Measurements from ENCODE around the gene METTL15. TPM values are rescaled to one million over a fixed set of nuclear protein-coding genes. Genes with fewer than 3 reads are reported as not detected.
"Not testable (repeated sequence)": the region's sequence is repeated elsewhere in the genome, so short reads cannot be mapped to it uniquely, and the experiment has no call there.

The METTL15 gene
- total and polyA plus RNA-seq, 4 donors: 3.4 to 36.3 (median 9.0) TPM

DNA sequence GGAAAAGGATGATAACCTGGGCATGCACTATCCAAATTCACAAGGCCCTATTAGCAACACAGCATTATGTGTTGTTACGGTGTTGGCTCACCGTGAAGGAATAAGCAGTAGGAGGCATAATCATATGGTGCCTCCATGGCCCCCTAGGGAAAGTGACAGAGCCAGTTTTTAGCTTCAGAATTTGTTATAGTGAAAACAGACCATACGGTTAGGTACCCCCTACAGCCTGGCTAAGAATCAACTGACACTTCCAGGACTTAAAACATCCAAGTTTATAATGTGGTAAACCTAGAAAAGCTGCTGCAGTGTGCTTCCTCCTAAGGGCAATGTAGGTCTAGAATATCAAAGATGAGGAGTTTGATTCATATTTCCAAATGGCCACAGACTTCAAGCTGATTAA lies 30.7 kb upstream of the METTL15 start:
- ATAC-seq (ENCODE audit: insufficient read depth, low FRiP score) (no peak), DNase-seq (no peak)
- TF ChIP-seq, protein P1, sequence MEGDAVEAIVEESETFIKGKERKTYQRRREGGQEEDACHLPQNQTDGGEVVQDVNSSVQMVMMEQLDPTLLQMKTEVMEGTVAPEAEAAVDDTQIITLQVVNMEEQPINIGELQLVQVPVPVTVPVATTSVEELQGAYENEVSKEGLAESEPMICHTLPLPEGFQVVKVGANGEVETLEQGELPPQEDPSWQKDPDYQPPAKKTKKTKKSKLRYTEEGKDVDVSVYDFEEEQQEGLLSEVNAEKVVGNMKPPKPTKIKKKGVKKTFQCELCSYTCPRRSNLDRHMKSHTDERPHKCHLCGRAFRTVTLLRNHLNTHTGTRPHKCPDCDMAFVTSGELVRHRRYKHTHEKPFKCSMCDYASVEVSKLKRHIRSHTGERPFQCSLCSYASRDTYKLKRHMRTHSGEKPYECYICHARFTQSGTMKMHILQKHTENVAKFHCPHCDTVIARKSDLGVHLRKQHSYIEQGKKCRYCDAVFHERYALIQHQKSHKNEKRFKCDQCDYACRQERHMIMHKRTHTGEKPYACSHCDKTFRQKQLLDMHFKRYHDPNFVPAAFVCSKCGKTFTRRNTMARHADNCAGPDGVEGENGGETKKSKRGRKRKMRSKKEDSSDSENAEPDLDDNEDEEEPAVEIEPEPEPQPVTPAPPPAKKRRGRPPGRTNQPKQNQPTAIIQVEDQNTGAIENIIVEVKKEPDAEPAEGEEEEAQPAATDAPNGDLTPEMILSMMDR (IDR thresholded peaks at IDR 0.05; ENCODE audit: control extremely low read depth, extremely low read depth): no peak
- Histone ChIP-seq H3K27ac (ENCODE audit: low read depth in 1 of 2, low read length in 1 of 2) (no peak overlapping the region), H3K4me3 (no peak overlapping the region), H3K36me3 (ENCODE audit: control insufficient read depth in 4 of 4, insufficient read depth in 4 of 4, low read length in 4 of 4) (peaks cover 0 to 8% (median 0%) of the 10 kb centered on the region in 4 donors), H3K4me1 (ENCODE audit: control insufficient read depth in 5 of 5, insufficient read depth in 5 of 5, low read length in 5 of 5) (no peaks in the 10 kb centered on the region), H3K27me3 (ENCODE audit: control insufficient read depth in 3 of 3, insufficient read depth in 3 of 3, low read length in 2 of 3) (no peaks in the 10 kb centered on the region), H3K9me3 (ENCODE audit: control insufficient read depth in 4 of 4, insufficient read depth in 3 of 4, low read length in 3 of 4) (no peaks in the 10 kb centered on the region), H3K9ac (ENCODE audit: insufficient read depth in 1 of 2, low read length in 2 of 2) (no peak overlapping the region)
- 93 to 98% methylated on average over 3 of the region's 3 CpGs for WGBS, 2 donors

DNA sequence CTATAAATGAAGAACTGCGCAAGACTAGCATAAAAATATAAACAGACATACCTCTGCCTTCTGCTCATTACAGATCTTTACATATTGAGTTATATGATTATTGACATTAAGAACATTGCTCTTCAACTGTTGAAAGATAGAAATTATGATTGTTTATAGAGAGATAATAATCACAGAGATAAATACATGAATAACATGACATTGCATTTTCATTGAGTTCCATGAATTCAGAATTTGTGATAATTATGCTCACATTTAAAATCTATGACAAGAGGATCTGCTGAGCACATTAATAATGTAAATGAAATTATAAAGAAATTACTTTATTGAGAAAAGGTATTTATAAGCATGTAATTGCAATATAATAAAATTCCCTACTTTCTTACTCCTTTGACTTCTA lies 25.1 kb upstream of the METTL15 start:
- Histone ChIP-seq H3K4me3 (no peak overlapping the region), H3K9me3 (ENCODE audit: control insufficient read depth in 4 of 4, insufficient read depth in 3 of 4, low read length in 3 of 4) (no peaks in the 10 kb centered on the region), H3K36me3 (ENCODE audit: control insufficient read depth in 4 of 4, insufficient read depth in 4 of 4, low read length in 4 of 4) (peaks cover 0 to 8% (median 1%) of the 10 kb centered on the region in 4 donors), H3K9ac (ENCODE audit: insufficient read depth in 1 of 2, low read length in 2 of 2) (no peak overlapping the region), H3K27ac (ENCODE audit: low read depth in 1 of 2, low read length in 1 of 2) (no peak overlapping the region), H3K4me1 (ENCODE audit: control insufficient read depth in 5 of 5, insufficient read depth in 5 of 5, low read length in 5 of 5) (no peaks in the 10 kb centered on the region), H3K27me3 (ENCODE audit: control insufficient read depth in 3 of 3, insufficient read depth in 3 of 3, low read length in 2 of 3) (no peaks in the 10 kb centered on the region)
- DNase-seq: no peak
- no peak for ATAC-seq (ENCODE audit: insufficient read depth, low FRiP score)
- 100% methylated on average over 1 of the region's 1 CpG for WGBS, 2 donors
- TF ChIP-seq, protein P1 (IDR thresholded peaks at IDR 0.05; ENCODE audit: control extremely low read depth, extremely low read depth): no peak

DNA sequence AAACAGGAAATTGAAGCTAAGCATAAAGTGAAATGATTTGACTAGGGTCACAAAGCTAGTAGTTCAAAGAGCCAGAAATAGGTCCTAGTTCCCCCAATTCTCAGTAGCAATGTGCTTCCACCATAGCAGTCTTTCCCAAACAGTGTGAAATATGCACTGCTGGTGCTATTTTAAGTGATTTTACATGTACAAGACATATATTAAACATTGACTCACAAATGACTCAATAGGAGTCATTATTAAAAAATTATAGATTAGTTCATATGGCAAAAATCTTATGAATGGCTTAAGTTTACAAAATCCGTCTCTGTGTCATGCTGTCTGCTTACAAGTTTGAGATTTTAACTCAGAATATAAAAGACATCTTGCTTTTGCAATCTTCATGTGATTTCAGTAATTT lies 21.6 kb upstream of the METTL15 start:
- no peak for ATAC-seq (ENCODE audit: insufficient read depth, low FRiP score)
- 93 to 98% methylated on average over 1 of the region's 1 CpG for WGBS, 2 donors
- no peaks in the 10 kb centered on the region for H3K27me3 ChIP-seq (ENCODE audit: control insufficient read depth in 3 of 3, insufficient read depth in 3 of 3, low read length in 2 of 3)

DNA sequence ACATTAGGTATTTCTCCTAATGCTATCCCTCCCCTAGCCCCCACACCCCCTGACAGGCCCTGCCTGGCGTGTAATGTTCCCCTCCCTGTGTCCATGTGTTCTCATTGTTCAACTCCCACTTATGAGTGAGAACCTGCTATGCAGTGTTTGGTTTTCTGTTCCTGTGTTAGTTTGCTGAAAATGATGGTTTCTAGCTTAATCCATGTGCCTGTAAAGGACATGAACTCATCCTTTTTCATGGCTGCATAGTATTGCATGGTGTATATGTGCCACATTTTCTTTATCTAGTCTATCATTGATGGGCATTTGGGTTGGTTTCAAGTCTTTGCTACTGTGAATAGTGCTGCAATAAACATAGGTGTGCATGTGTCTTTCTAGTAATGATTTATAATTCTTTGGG lies 21.0 kb upstream of the METTL15 start:
- H3K9me3 ChIP-seq (ENCODE audit: control insufficient read depth in 4 of 4, insufficient read depth in 3 of 4, low read length in 3 of 4); ATAC-seq (ENCODE audit: insufficient read depth, low FRiP score); H3K27me3 ChIP-seq (ENCODE audit: control insufficient read depth in 3 of 3, insufficient read depth in 3 of 3, low read length in 2 of 3); H3K4me3 ChIP-seq; H3K27ac ChIP-seq (ENCODE audit: low read depth in 1 of 2, low read length in 1 of 2); H3K36me3 ChIP-seq (ENCODE audit: control insufficient read depth in 4 of 4, insufficient read depth in 4 of 4, low read length in 4 of 4); H3K4me1 ChIP-seq (ENCODE audit: control insufficient read depth in 5 of 5, insufficient read depth in 5 of 5, low read length in 5 of 5); DNase-seq; H3K9ac ChIP-seq (ENCODE audit: insufficient read depth in 1 of 2, low read length in 2 of 2): not testable (repeated sequence)
- WGBS, 2 donors: 92 to 98% methylated on average over 1 of the region's 1 CpG

More for the DNA sequence above, 21.6 kb upstream of the METTL15 start:
- Histone ChIP-seq H3K4me3 (no peak overlapping the region), H3K4me1 (ENCODE audit: control insufficient read depth in 5 of 5, insufficient read depth in 5 of 5, low read length in 5 of 5) (no peaks in the 10 kb centered on the region), H3K9ac (ENCODE audit: insufficient read depth in 1 of 2, low read length in 2 of 2) (no peak overlapping the region), H3K27ac (ENCODE audit: low read depth in 1 of 2, low read length in 1 of 2) (no peak overlapping the region), H3K9me3 (ENCODE audit: control insufficient read depth in 4 of 4, insufficient read depth in 3 of 4, low read length in 3 of 4) (no peaks in the 10 kb centered on the region), H3K36me3 (ENCODE audit: control insufficient read depth in 4 of 4, insufficient read depth in 4 of 4, low read length in 4 of 4) (peaks cover 0 to 5% (median 1%) of the 10 kb centered on the region in 4 donors)
- no peak for DNase-seq
- TF ChIP-seq, protein P1 (IDR thresholded peaks at IDR 0.05; ENCODE audit: control extremely low read depth, extremely low read depth): no peak

DNA sequence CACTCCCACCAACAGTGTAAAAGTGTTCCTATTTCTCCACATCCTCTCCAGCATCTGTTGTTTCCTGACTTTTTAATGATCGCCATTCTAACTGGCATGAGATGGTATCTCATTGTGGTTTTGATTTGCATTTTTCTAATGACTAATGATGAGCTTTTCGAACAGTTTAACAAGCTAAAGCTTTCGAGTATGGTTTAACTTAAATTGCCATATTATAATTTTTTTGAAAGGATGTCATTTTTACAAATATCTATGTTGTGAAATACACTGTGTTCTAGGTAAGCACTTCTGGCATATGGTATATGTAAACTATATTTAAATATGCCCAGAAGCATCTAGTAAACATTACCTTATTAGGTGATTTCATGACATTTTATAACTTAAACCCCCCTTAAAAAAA lies 20.5 kb upstream of the METTL15 start:
- H3K4me3 ChIP-seq; H3K27me3 ChIP-seq (ENCODE audit: control insufficient read depth in 3 of 3, insufficient read depth in 3 of 3, low read length in 2 of 3); H3K27ac ChIP-seq (ENCODE audit: low read depth in 1 of 2, low read length in 1 of 2); H3K4me1 ChIP-seq (ENCODE audit: control insufficient read depth in 5 of 5, insufficient read depth in 5 of 5, low read length in 5 of 5); H3K9ac ChIP-seq (ENCODE audit: insufficient read depth in 1 of 2, low read length in 2 of 2); ATAC-seq (ENCODE audit: insufficient read depth, low FRiP score); DNase-seq; H3K36me3 ChIP-seq (ENCODE audit: control insufficient read depth in 4 of 4, insufficient read depth in 4 of 4, low read length in 4 of 4); H3K9me3 ChIP-seq (ENCODE audit: control insufficient read depth in 4 of 4, insufficient read depth in 3 of 4, low read length in 3 of 4): not testable (repeated sequence)
- 90 to 94% methylated on average over 3 of the region's 3 CpGs for WGBS, 2 donors
